Upper lobe of left lung (tissue), 4 donors: Measurements from ENCODE around the gene AVPI1.

ENCODE experiments used
- CTCF ChIP-seq, 6 experiments: fragments of 450-650 bp in 4 of 6; fragments of 200-600 bp in 2 of 6; sonication (generic) in 2 of 6; IDR thresholded peaks; one replicate each; pipeline ENCODE4 v1.5.1; 2016 to 2019; ENCODE audit warnings: antibody characterized with exemption in 6 of 6
- POLR2AphosphoS5 ChIP-seq, 2 donors: sonication (generic); formaldehyde crosslinking; IDR thresholded peaks; one replicate each; pipeline ENCODE4 v1.5.1; 2017; ENCODE audit warnings: antibody characterized with exemption in 2 of 2

DNA sequence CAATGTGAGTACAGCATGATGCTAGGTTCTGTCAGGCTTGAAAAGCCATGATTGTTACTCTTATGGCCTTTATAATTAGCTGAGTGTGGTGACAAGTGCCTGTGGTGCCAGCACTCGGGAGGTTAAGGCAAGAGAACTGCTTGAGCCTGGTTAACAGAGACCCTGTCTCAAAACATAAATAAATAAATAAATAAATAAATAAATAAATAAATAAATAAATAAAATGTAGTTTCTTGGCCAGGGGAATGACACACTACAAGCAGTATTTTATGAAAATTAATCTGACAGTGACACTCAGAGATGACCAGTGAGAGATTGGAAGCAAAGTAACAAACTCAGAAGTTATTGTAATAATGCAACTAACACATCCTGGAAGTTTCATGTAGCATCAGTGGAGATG is 51.5 kb downstream of the AVPI1 start:
- TF ChIP-seq POLR2AphosphoS5 (IDR thresholded peaks at IDR 0.05) = no peak
- no peak for TF ChIP-seq CTCF (IDR thresholded peaks at IDR 0.05)
